Endothelial cell of umbilical vein (primary cell): ENCODE data around the gene SH3TC2. TPM values are rescaled to one million over a fixed set of nuclear protein-coding genes. Genes with fewer than 3 reads are reported as not detected.

Experiments used
- BruUV-seq: library from RNA; stranded (reverse); fragments of 400-500 nt; replicated peaks from 2 replicates; lab custom pipeline; 2021; lab: Mats Ljungman, UMichigan
- CTCF ChIA-PET: fragments of 300-600, 350-600 bp; sonication (Branson Sonifier 250); formaldehyde crosslinking; loops from one replicate; lab custom pipeline; 2021; ENCODE audit warnings: antibody characterized with exemption, inconsistent platforms; lab: Charles Lee
- POLR2A ChIA-PET: fragments of 300-600, 350-600 bp; sonication (Branson Sonifier 250); formaldehyde crosslinking; loops from one replicate; lab custom pipeline; 2021; ENCODE audit warnings: antibody characterized with exemption, inconsistent platforms; lab: Charles Lee
- DNase-seq: peaks from one replicate; pipeline ENCODE4 v3.0.0-alpha.2; 2011; ENCODE audit warnings: low read depth, low spot score
- FAIRE-seq: peaks from 2 replicates; lab custom pipeline; 2011; peaks lifted over from hg19 to GRCh38; lab: Jason Lieb, UNC
- H2AFZ ChIP-seq: 2 replicates; pipeline ENCODE4 v1.6.0; 2012; ENCODE audit warnings: low read depth, low read length, control low read depth, inconsistent platforms
- H3K27ac ChIP-seq: 2 replicates; pipeline ENCODE4 v1.5.1; 2011; ENCODE audit warnings: low read depth, mild to moderate bottlenecking, control low read depth, low read length, moderate library complexity; ENCODE audit not compliant: insufficient read depth
- H3K27me3 ChIP-seq, 2 experiments: 2 replicates each; pipeline versions ENCODE4 v1.6.0 to v1.6.1; 2011; ENCODE audit warnings: low read length in 2 of 2, mixed read lengths in 1 of 2; ENCODE audit not compliant: control insufficient read depth in 2 of 2, insufficient read depth in 2 of 2
- H3K36me3 ChIP-seq, 2 experiments: 2 replicates in 1 of 2; 3 replicates in 1 of 2; pipeline ENCODE4 v1.5.1; 2011; ENCODE audit warnings: low read length in 2 of 2, mild to moderate bottlenecking in 1 of 2, moderate library complexity in 1 of 2; ENCODE audit not compliant: control insufficient read depth in 2 of 2, insufficient read depth in 2 of 2; ENCODE audit errors: extremely low read depth in 1 of 2
- H3K4me1 ChIP-seq: 3 replicates; pipeline ENCODE4 v1.5.1; 2011; ENCODE audit warnings: mild to moderate bottlenecking, low read length; ENCODE audit not compliant: control insufficient read depth, insufficient read depth; ENCODE audit errors: extremely low read depth
- H3K4me2 ChIP-seq: 2 replicates; pipeline ENCODE4 v1.6.1; 2011; ENCODE audit warnings: low read length, control low read depth, mixed read lengths; ENCODE audit not compliant: insufficient read depth
- H3K4me3 ChIP-seq, 3 experiments: fragments of 200-600 bp in 1 of 3; sonication (generic), shearing (Covaris generic) in 1 of 3; replicated peaks in 1 of 3; 2 replicates each; pipeline ENCODE4 v1.5.1; 2011 to 2016; ENCODE audit warnings: control low read depth in 3 of 3, low read length in 3 of 3, mild to moderate bottlenecking in 2 of 3, inconsistent platforms in 1 of 3, low read depth in 1 of 3, moderate library complexity in 1 of 3; ENCODE audit not compliant: insufficient read depth in 1 of 3
- H3K79me2 ChIP-seq: 2 replicates; pipeline ENCODE4 v1.6.0; 2012; ENCODE audit warnings: low read length, inconsistent platforms; ENCODE audit not compliant: control insufficient read depth, insufficient read depth
- H3K9ac ChIP-seq: replicated peaks from 2 replicates; pipeline ENCODE3; 2011; ENCODE audit warnings: low read length, control low read depth; ENCODE audit not compliant: insufficient read depth; ENCODE audit errors: extremely low read depth
- H3K9me1 ChIP-seq: replicated peaks from 3 replicates; pipeline ENCODE4 v1.6.0; 2011; ENCODE audit warnings: mild to moderate bottlenecking, low read length; ENCODE audit not compliant: control insufficient read depth, insufficient read depth; ENCODE audit errors: extremely low read depth
- H3K9me3 ChIP-seq: replicated peaks from 2 replicates; pipeline ENCODE4 v1.5.1; 2012; ENCODE audit warnings: low read length, inconsistent platforms; ENCODE audit not compliant: control insufficient read depth, insufficient read depth
- H4K20me1 ChIP-seq: replicated peaks from 2 replicates; pipeline ENCODE3; 2011; ENCODE audit warnings: mild to moderate bottlenecking, low read length; ENCODE audit not compliant: control insufficient read depth, insufficient read depth; ENCODE audit errors: extremely low read depth
- CTCF ChIP-seq, 2 donors: IDR thresholded peaks; 1 replicate in 1 of 2; 2 replicates in 1 of 2; pipeline ENCODE4 v1.5.1; 2011; ENCODE audit warnings: low read length in 2 of 2, mild to moderate bottlenecking in 2 of 2, moderate library complexity in 2 of 2, control low read depth in 1 of 2, inconsistent platforms in 1 of 2, low read depth in 1 of 2; ENCODE audit not compliant: insufficient read depth in 1 of 2; ENCODE audit errors: extremely low read depth in 1 of 2
- EZH2 ChIP-seq: IDR thresholded peaks from 2 replicates; pipeline ENCODE4 v1.6.1; 2012; ENCODE audit warnings: borderline replicate concordance, low read depth, mild to moderate bottlenecking, moderate library complexity, low read length, inconsistent platforms; ENCODE audit not compliant: severe bottlenecking
- FOS ChIP-seq: IDR thresholded peaks from 2 replicates; pipeline ENCODE4 v1.6.1; 2011; ENCODE audit warnings: mild to moderate bottlenecking, low read length, moderate library complexity, borderline replicate concordance; ENCODE audit not compliant: insufficient read depth
- GATA2 ChIP-seq: IDR thresholded peaks from 2 replicates; pipeline ENCODE4 v1.7.0; 2011; ENCODE audit warnings: low read depth, mild to moderate bottlenecking, moderate library complexity, mixed read lengths, low read length; ENCODE audit not compliant: insufficient read length, insufficient read depth
- JUN ChIP-seq: IDR thresholded peaks from 2 replicates; pipeline ENCODE4 v1.6.1; 2011; ENCODE audit warnings: borderline replicate concordance, low read depth; ENCODE audit not compliant: insufficient read length, insufficient read depth
- MAX ChIP-seq: IDR thresholded peaks from 2 replicates; pipeline ENCODE4 v1.6.1; 2011; ENCODE audit not compliant: insufficient read depth, insufficient read length
- MYC ChIP-seq: IDR thresholded peaks from one replicate; pipeline ENCODE4 v1.6.1; 2011; ENCODE audit warnings: mild to moderate bottlenecking, low read depth, low read length
- POLR2A ChIP-seq: IDR thresholded peaks from 2 replicates; pipeline ENCODE4 v1.6.1; 2012; ENCODE audit warnings: low read depth, mild to moderate bottlenecking, control low read depth, low read length
- POLR2AphosphoS5 ChIP-seq: IDR thresholded peaks from 2 replicates; pipeline ENCODE4 v1.6.1; 2012; ENCODE audit warnings: low read depth, mild to moderate bottlenecking, control low read depth, low read length, moderate library complexity; ENCODE audit not compliant: insufficient read depth
- dilution Hi-C: fragments of 300-500 bp; cut with MboI; formaldehyde crosslinking; loops from one replicate; pipeline ENCODE4 v1.15.0; 2019; ENCODE audit warnings: low sequenced_read_pairs; ENCODE audit not compliant: extremely low pct_ligation_motif_present
- intact Hi-C: fragments of 100-400 bp; cut with micrococcal nuclease; formaldehyde crosslinking; loops from one replicate; pipeline ENCODE4 v1.10.0; 2022
- polyA plus RNA-seq, 4 experiments: library from polyadenylated mRNA; depleted of rRNA in 3 of 4; stranded (reverse) in 3 of 4; unstranded in 1 of 4; fragments of >200 nt; gene quantifications; 2 replicates each; pipeline versions ENCODE4 v1.2.1 to v1.2.3, GENCODE V29; 2011 to 2012; ENCODE audit warnings: missing spikeins in 1 of 4
- total RNA-seq: library from RNA; stranded (reverse); gene quantifications from 2 replicates; pipeline ENCODE4 v1.2.3, GENCODE V29; 2021

Gene SH3TC2
- total and polyA plus RNA-seq, 2 donors (not counting 3 experiments of a cell fraction or from before 2014, with no cell fraction given), result 0.91 to 4.3 TPM

GRCh38 chr5:148988328-148988727, 74.5 kb downstream of the SH3TC2 start:
- intact Hi-C loops, result no loop called here
- ChIA-PET CTCF (interaction anchor here (1.5 to 2.9 kb wide), 5 partner anchors 8 to 255 kb away, joined by 4 to 11 read pairs (median 5); no protein-coding TSS in a partner anchor), POLR2A (no interaction called here)
- Histone ChIP-seq H4K20me1 (no peaks in the 10 kb centered on the region), H3K27ac (no peak overlapping the region), H3K9me1 (no peaks in the 10 kb centered on the region), H2AFZ (no peak overlapping the region), H3K79me2 (no peaks in the 10 kb centered on the region), H3K36me3 (no peaks in the 10 kb centered on the region), H3K9me3 (no peaks in the 10 kb centered on the region), H3K4me1 (peaks cover 13% of the 10 kb centered on the region), H3K4me2 (no peak overlapping the region), H3K27me3 (no peaks in the 10 kb centered on the region), H3K9ac (no peak overlapping the region), H3K4me3 (no peak overlapping the region)
- no peak for TF ChIP-seq POLR2A
- no peak for TF ChIP-seq GATA2
- no peak for TF ChIP-seq JUN
- TF ChIP-seq MAX, result no peak
- TF ChIP-seq FOS, result no peak
- TF ChIP-seq MYC, result no peak
- no peak for TF ChIP-seq CTCF (IDR thresholded peaks at IDR 0.05; ENCODE audit: extremely low read depth in 1 of 2, insufficient read depth in 1 of 2, low read depth in 1 of 2, low read length in 2 of 2)
- no peak for TF ChIP-seq EZH2
- TF ChIP-seq POLR2AphosphoS5, result no peak
- FAIRE-seq (no peak), DNase-seq (no peak)
- dilution Hi-C loops, result no loop called here
- BruUV-seq, result no TSS peak
